ENCODE data around the gene RNF10. TPM values are rescaled to one million over a fixed set of nuclear protein-coding genes. Genes with fewer than 3 reads are reported as not detected.

Gene RNF10
- total RNA-seq, 4 donors from 2014 or later = 99.9 to 162 (median 118) TPM

- no peak overlapping the region for H3K4me3 ChIP-seq (ENCODE audit: low read depth, poor library complexity, severe bottlenecking)
- DNase-seq (ENCODE audit: low spot score in 2 of 2) = no peak
- intact Hi-C loops (cut with DNase I; ENCODE audit: low total_unique reads) = no loop called here
- TF ChIP-seq POLR2A (IDR thresholded peaks at IDR 0.05) = no peak
- TF ChIP-seq, protein P1, sequence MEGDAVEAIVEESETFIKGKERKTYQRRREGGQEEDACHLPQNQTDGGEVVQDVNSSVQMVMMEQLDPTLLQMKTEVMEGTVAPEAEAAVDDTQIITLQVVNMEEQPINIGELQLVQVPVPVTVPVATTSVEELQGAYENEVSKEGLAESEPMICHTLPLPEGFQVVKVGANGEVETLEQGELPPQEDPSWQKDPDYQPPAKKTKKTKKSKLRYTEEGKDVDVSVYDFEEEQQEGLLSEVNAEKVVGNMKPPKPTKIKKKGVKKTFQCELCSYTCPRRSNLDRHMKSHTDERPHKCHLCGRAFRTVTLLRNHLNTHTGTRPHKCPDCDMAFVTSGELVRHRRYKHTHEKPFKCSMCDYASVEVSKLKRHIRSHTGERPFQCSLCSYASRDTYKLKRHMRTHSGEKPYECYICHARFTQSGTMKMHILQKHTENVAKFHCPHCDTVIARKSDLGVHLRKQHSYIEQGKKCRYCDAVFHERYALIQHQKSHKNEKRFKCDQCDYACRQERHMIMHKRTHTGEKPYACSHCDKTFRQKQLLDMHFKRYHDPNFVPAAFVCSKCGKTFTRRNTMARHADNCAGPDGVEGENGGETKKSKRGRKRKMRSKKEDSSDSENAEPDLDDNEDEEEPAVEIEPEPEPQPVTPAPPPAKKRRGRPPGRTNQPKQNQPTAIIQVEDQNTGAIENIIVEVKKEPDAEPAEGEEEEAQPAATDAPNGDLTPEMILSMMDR (IDR thresholded peaks at IDR 0.05) = no peak
- 63 to 76% methylated on average over 2 of the region's 2 CpGs for WGBS, 2 donors
Measured at GRCh38 chr12:120490833-120491512, 43.2 kb upstream of the RNF10 start.

- peak overlapping the region; percentile 17 for H3K4me3 ChIP-seq (ENCODE audit: low read depth, poor library complexity, severe bottlenecking)
- intact Hi-C loops (cut with DNase I; ENCODE audit: low total_unique reads) = no loop called here
- no peak for DNase-seq (ENCODE audit: low spot score in 2 of 2)
- TF ChIP-seq, protein P1 (IDR thresholded peaks at IDR 0.05) = no peak
- no peak for TF ChIP-seq POLR2A (IDR thresholded peaks at IDR 0.05)
- 19 to 25% methylated on average over 15 to 17 of the region's 17 CpGs for WGBS, 2 donors
Measured at GRCh38 chr12:120495186-120495730, 38.9 kb upstream of the RNF10 start.

GRCh38 chr12:120495731-120496412 lies 38.3 kb upstream of the RNF10 start, which contains the start of gene DYNLL1:
DYNLL1 (plus strand) TSS chr12:120496113; CDS start chr12:120496422, 309 bp downstream.
- intact Hi-C loops (cut with DNase I; ENCODE audit: low total_unique reads) = no loop called here
- peak in 1 of 2 donors; percentile 58 for TF ChIP-seq POLR2A (IDR thresholded peaks at IDR 0.05)
- TF ChIP-seq, protein P1 (IDR thresholded peaks at IDR 0.05) = peak in 1 of 3 donors; percentile 69
- WGBS, 2 donors = 1% methylated on average over 31 to 50 of the region's 53 CpGs
- peak; percentile 95 to 99 for DNase-seq (ENCODE audit: low spot score in 2 of 2)
- H3K4me3 ChIP-seq (ENCODE audit: low read depth, poor library complexity, severe bottlenecking) = peak within 1 kb of the TSS; percentile 74

- WGBS, 2 donors = 0% methylated on average over 43 to 47 of the region's 47 CpGs
- intact Hi-C loops (cut with DNase I; ENCODE audit: low total_unique reads) = no loop called here
- no peak for TF ChIP-seq POLR2A (IDR thresholded peaks at IDR 0.05)
- H3K4me3 ChIP-seq (ENCODE audit: low read depth, poor library complexity, severe bottlenecking) = peak overlapping the region; percentile 74
- DNase-seq (ENCODE audit: low spot score in 2 of 2) = peak; percentile 46 to 92
Measured at GRCh38 chr12:120496413-120497340, 37.5 kb upstream of the RNF10 start.

- WGBS, 2 donors = 18 to 23% methylated on average over 9 of the region's 9 CpGs
- no peak overlapping the region for H3K4me3 ChIP-seq (ENCODE audit: low read depth, poor library complexity, severe bottlenecking)
- intact Hi-C loops (cut with DNase I; ENCODE audit: low total_unique reads) = no loop called here
- TF ChIP-seq POLR2A (IDR thresholded peaks at IDR 0.05) = no peak
- TF ChIP-seq, protein P1 (IDR thresholded peaks at IDR 0.05) = no peak
- no peak for DNase-seq (ENCODE audit: low spot score in 2 of 2)
Measured at GRCh38 chr12:120497524-120498150, 36.5 kb upstream of the RNF10 start.
